ENCODE measurements around the gene TBX18. TPM values are rescaled to one million over a fixed set of nuclear protein-coding genes. Genes with fewer than 3 reads are reported as not detected.
A peak's percentile ranks its signal among the peaks of the same experiment; 100 is the strongest.

The TBX18 gene
- total RNA-seq = not detected
- not detected for total RNA-seq (2013)
- total RNA-seq = 0 to 0.09 (median 0) reads per million in 29 experiments

- Mint-ChIP-seq H3K27me3 (peaks cover 55 to 70% of the 10 kb centered on the region in 2 donors), H3K4me1 (peaks cover 7 to 12% (median 10%) of the 10 kb centered on the region in 3 donors), H3K36me3 (no peaks in the 10 kb centered on the region), H3K27ac (peak within 1 kb of the TSS in 1 of 2 donors; percentile 19), H3K4me3 (peak within 1 kb of the TSS in 2 of 3 donors; percentile 43 to 64), H3K9me3 (no peaks in the 10 kb centered on the region)
- Histone ChIP-seq H3K36me3 (ENCODE audit: control insufficient read depth in 2 of 2, extremely low read depth in 1 of 2, insufficient read depth in 1 of 2, low read length in 1 of 2) (no peaks in the 10 kb centered on the region), H3K27me3 (replicated peaks in 1 of 2; ENCODE audit: control insufficient read depth in 2 of 2, extremely low read depth in 1 of 2, insufficient read depth in 2 of 2, low read length in 1 of 2) (peaks cover 38 to 58% of the 10 kb centered on the region in 2 experiments), H3K4me1 (ENCODE audit: control insufficient read depth in 1 of 2, extremely low read depth in 1 of 2, insufficient read depth in 2 of 2, low read length in 2 of 2) (peaks cover 2 to 8% of the 10 kb centered on the region in 2 experiments), H3K9me3 (no peaks in the 10 kb centered on the region), H3K27ac (ENCODE audit: low read length) (no peak within 1 kb of the TSS), H3K4me3 (ENCODE audit: control insufficient read depth in 1 of 2, extremely low read depth in 1 of 2, low read length in 1 of 2) (peak within 1 kb of the TSS in 1 of 2 donors; percentile 64)
- WGBS (ENCODE audit: insufficient coverage) = 11% methylated on average over 36 of the region's 42 CpGs
- POLR2A ChIA-PET = no interaction called here
- DNase-seq (no peak), ATAC-seq (replicated peaks in 1 of 4) (no peak)
- CTCF ChIA-PET = no interaction called here
Observed at GRCh38 chr6:84764332-84765049, at the start of gene TBX18. TSS of gene TBX18 (minus strand) at chr6:84764598. CDS start at chr6:84764181, 417 bp downstream.

- H3K27ac Mint-ChIP-seq = no peak overlapping the region
- no peaks in the 10 kb centered on the region for H3K4me1 Mint-ChIP-seq
- Histone ChIP-seq H3K27ac (ENCODE audit: low read length) (no peak overlapping the region), H3K9me3 (no peaks in the 10 kb centered on the region), H3K36me3 (ENCODE audit: control insufficient read depth in 2 of 2, extremely low read depth in 1 of 2, insufficient read depth in 1 of 2, low read length in 1 of 2) (no peaks in the 10 kb centered on the region), H3K4me1 (ENCODE audit: control insufficient read depth in 1 of 2, extremely low read depth in 1 of 2, insufficient read depth in 2 of 2, low read length in 2 of 2) (no peaks in the 10 kb centered on the region), H3K27me3 (replicated peaks in 1 of 2; ENCODE audit: control insufficient read depth in 2 of 2, extremely low read depth in 1 of 2, insufficient read depth in 2 of 2, low read length in 1 of 2) (no peaks in the 10 kb centered on the region), H3K4me3 (ENCODE audit: control insufficient read depth in 1 of 2, extremely low read depth in 1 of 2, low read length in 1 of 2) (no peak overlapping the region)
- H3K4me3 Mint-ChIP-seq = no peak overlapping the region
- ATAC-seq (replicated peaks in 1 of 4) = no peak
- H3K9me3 Mint-ChIP-seq = peaks cover 0 to 4% (median 4%) of the 10 kb centered on the region in 3 donors
- no peaks in the 10 kb centered on the region for H3K36me3 Mint-ChIP-seq
- no peaks in the 10 kb centered on the region for H3K27me3 Mint-ChIP-seq
- CTCF ChIA-PET = no interaction called here
- POLR2A ChIA-PET = no interaction called here
- no peak for DNase-seq
Observed at GRCh38 chr6:84811351-84811750, 47.0 kb upstream of the TBX18 start.

DNA sequence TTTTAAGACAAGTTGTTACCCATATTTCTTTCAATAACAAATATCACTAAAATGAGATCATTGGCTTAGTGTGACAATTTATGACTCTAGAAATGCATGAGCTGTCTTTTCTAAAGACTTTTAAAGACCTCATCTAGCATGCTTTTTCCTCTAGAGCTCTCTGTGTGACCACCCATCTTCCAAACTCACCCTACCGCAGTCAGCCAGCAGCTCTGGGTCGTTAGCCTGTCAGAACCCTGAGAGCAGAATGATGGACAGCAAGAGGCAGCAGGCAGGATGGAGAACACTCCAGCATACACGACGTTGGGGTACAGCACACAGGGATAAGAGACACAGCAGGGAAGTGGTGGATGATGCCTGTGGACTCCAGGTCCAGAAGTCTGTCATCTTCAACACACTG lies 45.1 kb upstream of the TBX18 start:
- ChIA-PET CTCF (no interaction called here), POLR2A (no interaction called here)
- no peak for ATAC-seq (replicated peaks in 1 of 4)
- Mint-ChIP-seq H3K4me3 (no peak overlapping the region), H3K4me1 (no peaks in the 10 kb centered on the region), H3K27me3 (no peaks in the 10 kb centered on the region), H3K36me3 (no peaks in the 10 kb centered on the region), H3K27ac (no peak overlapping the region), H3K9me3 (peaks cover 0 to 4% (median 4%) of the 10 kb centered on the region in 3 donors)
- no peak for DNase-seq
- H3K27me3 ChIP-seq (replicated peaks in 1 of 2; ENCODE audit: control insufficient read depth in 2 of 2, extremely low read depth in 1 of 2, insufficient read depth in 2 of 2, low read length in 1 of 2) = no peaks in the 10 kb centered on the region
- H3K4me1 ChIP-seq (ENCODE audit: control insufficient read depth in 1 of 2, extremely low read depth in 1 of 2, insufficient read depth in 2 of 2, low read length in 2 of 2) = no peaks in the 10 kb centered on the region
- no peak overlapping the region for H3K4me3 ChIP-seq (ENCODE audit: control insufficient read depth in 1 of 2, extremely low read depth in 1 of 2, low read length in 1 of 2)
- 61% methylated on average over 2 of the region's 4 CpGs for WGBS (ENCODE audit: insufficient coverage)
- H3K9me3 ChIP-seq = no peaks in the 10 kb centered on the region
- H3K36me3 ChIP-seq (ENCODE audit: control insufficient read depth in 2 of 2, extremely low read depth in 1 of 2, insufficient read depth in 1 of 2, low read length in 1 of 2) = no peaks in the 10 kb centered on the region
- no peak overlapping the region for H3K27ac ChIP-seq (ENCODE audit: low read length)

DNA sequence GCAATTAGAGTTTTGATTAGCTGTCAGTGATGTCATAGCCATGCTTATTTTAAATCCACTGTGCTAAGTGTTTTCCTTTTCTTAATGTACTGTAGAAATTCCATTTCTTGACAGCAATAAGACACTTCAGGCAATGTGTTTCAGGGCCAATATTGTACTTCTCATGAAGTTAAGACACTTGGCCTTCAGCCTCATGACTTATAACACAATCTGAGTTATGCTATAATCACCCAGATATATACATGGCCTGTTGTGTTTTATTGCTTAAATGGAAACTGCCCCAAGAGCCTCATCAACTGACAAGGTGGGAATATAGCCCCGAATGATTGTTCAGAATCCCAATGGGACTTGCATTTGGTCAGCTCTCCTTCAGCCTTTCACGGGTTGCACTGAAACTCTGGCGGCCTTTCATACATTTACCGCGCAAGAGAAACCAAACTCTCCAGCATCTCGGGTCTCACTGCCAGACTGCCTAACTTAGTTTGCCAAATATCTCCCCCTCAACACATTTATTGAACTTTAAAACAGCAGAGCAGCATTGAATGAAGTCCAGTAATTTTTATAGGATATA lies 44.2 kb upstream of the TBX18 start:
- no peaks in the 10 kb centered on the region for H3K4me1 Mint-ChIP-seq
- H3K27me3 Mint-ChIP-seq = no peaks in the 10 kb centered on the region
- ATAC-seq (replicated peaks in 1 of 4) (no peak), DNase-seq (no peak)
- H3K4me1 ChIP-seq (ENCODE audit: control insufficient read depth in 1 of 2, extremely low read depth in 1 of 2, insufficient read depth in 2 of 2, low read length in 2 of 2) = no peaks in the 10 kb centered on the region
- H3K27ac Mint-ChIP-seq = no peak overlapping the region
- H3K4me3 Mint-ChIP-seq = no peak overlapping the region
- no peaks in the 10 kb centered on the region for H3K27me3 ChIP-seq (replicated peaks in 1 of 2; ENCODE audit: control insufficient read depth in 2 of 2, extremely low read depth in 1 of 2, insufficient read depth in 2 of 2, low read length in 1 of 2)
- CTCF ChIA-PET = no interaction called here
- POLR2A ChIA-PET = no interaction called here
- no peaks in the 10 kb centered on the region for H3K9me3 ChIP-seq
- no peaks in the 10 kb centered on the region for H3K36me3 Mint-ChIP-seq
- H3K9me3 Mint-ChIP-seq = peaks cover 0 to 4% (median 4%) of the 10 kb centered on the region in 3 donors
- H3K27ac ChIP-seq (ENCODE audit: low read length) = no peak overlapping the region
- no peak overlapping the region for H3K4me3 ChIP-seq (ENCODE audit: control insufficient read depth in 1 of 2, extremely low read depth in 1 of 2, low read length in 1 of 2)
- 80% methylated on average over 2 of the region's 6 CpGs for WGBS (ENCODE audit: insufficient coverage)
- no peaks in the 10 kb centered on the region for H3K36me3 ChIP-seq (ENCODE audit: control insufficient read depth in 2 of 2, extremely low read depth in 1 of 2, insufficient read depth in 1 of 2, low read length in 1 of 2)

DNA sequence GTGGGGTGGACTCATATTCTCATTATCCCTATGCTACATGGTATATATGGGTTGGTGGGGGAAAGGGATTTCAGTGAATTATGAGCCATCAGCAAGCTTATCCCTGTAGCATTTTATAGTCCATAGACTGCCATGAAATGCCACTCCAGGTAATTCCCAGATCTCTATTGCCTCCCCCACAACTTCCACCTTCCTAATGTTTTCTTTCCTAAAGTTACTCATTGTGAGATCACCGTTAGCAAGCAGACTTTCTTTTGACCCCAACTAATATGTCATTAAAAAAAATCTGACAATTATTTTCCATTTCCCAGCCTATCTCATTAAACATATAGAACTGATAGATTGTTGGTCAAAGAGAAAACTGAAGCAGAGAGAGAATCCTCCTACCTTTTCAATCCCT lies 40.7 kb upstream of the TBX18 start:
- Mint-ChIP-seq H3K9me3 (peaks cover 0 to 4% (median 4%) of the 10 kb centered on the region in 3 donors), H3K36me3 (no peaks in the 10 kb centered on the region), H3K4me3 (no peak overlapping the region), H3K27ac (no peak overlapping the region), H3K4me1 (no peaks in the 10 kb centered on the region), H3K27me3 (no peaks in the 10 kb centered on the region)
- CTCF ChIA-PET = no interaction called here
- POLR2A ChIA-PET = no interaction called here
- DNase-seq = no peak
- WGBS (ENCODE audit: insufficient coverage) = no CpG with 5 or more reads among the region's 1 CpG
- H3K27ac ChIP-seq (ENCODE audit: low read length) = no peak overlapping the region
- H3K4me1 ChIP-seq (ENCODE audit: control insufficient read depth in 1 of 2, extremely low read depth in 1 of 2, insufficient read depth in 2 of 2, low read length in 2 of 2) = no peaks in the 10 kb centered on the region
- no peak overlapping the region for H3K4me3 ChIP-seq (ENCODE audit: control insufficient read depth in 1 of 2, extremely low read depth in 1 of 2, low read length in 1 of 2)
- no peak for ATAC-seq (replicated peaks in 1 of 4)
- no peaks in the 10 kb centered on the region for H3K36me3 ChIP-seq (ENCODE audit: control insufficient read depth in 2 of 2, extremely low read depth in 1 of 2, insufficient read depth in 1 of 2, low read length in 1 of 2)
- H3K27me3 ChIP-seq (replicated peaks in 1 of 2; ENCODE audit: control insufficient read depth in 2 of 2, extremely low read depth in 1 of 2, insufficient read depth in 2 of 2, low read length in 1 of 2) = no peaks in the 10 kb centered on the region
- H3K9me3 ChIP-seq = no peaks in the 10 kb centered on the region

DNA sequence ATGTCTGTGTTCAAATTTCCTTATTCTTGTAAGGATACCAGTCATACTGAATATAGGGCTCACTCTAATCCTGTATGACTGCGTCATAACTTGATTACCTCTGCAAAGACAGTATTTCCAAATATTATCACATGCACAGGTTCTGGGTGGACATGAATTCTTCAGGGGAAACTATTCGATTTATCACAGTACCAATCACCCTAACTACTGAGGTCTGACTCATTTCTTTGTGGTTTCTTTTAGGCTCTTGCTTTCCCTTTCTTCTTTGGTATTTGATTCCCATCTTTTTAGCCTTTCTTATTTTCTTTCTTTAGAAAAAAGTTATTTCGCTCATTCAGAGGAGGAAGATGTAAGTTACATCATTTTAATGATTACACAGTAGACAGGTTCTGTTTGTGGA lies 40.3 kb upstream of the TBX18 start:
- Mint-ChIP-seq H3K27me3 (no peaks in the 10 kb centered on the region), H3K4me1 (no peaks in the 10 kb centered on the region), H3K9me3 (peaks cover 0 to 4% (median 4%) of the 10 kb centered on the region in 3 donors), H3K27ac (no peak overlapping the region), H3K4me3 (no peak overlapping the region), H3K36me3 (no peaks in the 10 kb centered on the region)
- ATAC-seq (replicated peaks in 1 of 4) (no peak), DNase-seq (no peak)
- no peak overlapping the region for H3K27ac ChIP-seq (ENCODE audit: low read length)
- no peaks in the 10 kb centered on the region for H3K36me3 ChIP-seq (ENCODE audit: control insufficient read depth in 2 of 2, extremely low read depth in 1 of 2, insufficient read depth in 1 of 2, low read length in 1 of 2)
- H3K9me3 ChIP-seq = no peaks in the 10 kb centered on the region
- H3K4me3 ChIP-seq (ENCODE audit: control insufficient read depth in 1 of 2, extremely low read depth in 1 of 2, low read length in 1 of 2) = no peak overlapping the region
- POLR2A ChIA-PET = no interaction called here
- no CpG with 5 or more reads among the region's 3 CpGs for WGBS (ENCODE audit: insufficient coverage)
- CTCF ChIA-PET = no interaction called here
- no peaks in the 10 kb centered on the region for H3K27me3 ChIP-seq (replicated peaks in 1 of 2; ENCODE audit: control insufficient read depth in 2 of 2, extremely low read depth in 1 of 2, insufficient read depth in 2 of 2, low read length in 1 of 2)
- H3K4me1 ChIP-seq (ENCODE audit: control insufficient read depth in 1 of 2, extremely low read depth in 1 of 2, insufficient read depth in 2 of 2, low read length in 2 of 2) = no peaks in the 10 kb centered on the region
